Gastroesophageal sphincter (tissue), 3 donors: ENCODE measurements around the gene SNHG17.
A peak's percentile ranks its signal among the peaks of the same experiment; 100 is the strongest.

Source experiments
- CTCF ChIP-seq, 4 experiments: fragments of 200-600 bp in 2 of 4; fragments of 450-650 bp in 2 of 4; sonication (generic) in 1 of 4; IDR thresholded peaks; one replicate each; pipeline ENCODE4 v1.5.1; 2017 to 2019; ENCODE audit warnings: antibody characterized with exemption in 4 of 4, mild to moderate bottlenecking in 2 of 4, moderate library complexity in 2 of 4
- POLR2A ChIP-seq, 2 donors: fragments of 450-650 bp; IDR thresholded peaks; one replicate each; pipeline ENCODE4 v1.6.1; 2017; ENCODE audit warnings: antibody characterized with exemption in 2 of 2, mild to moderate bottlenecking in 2 of 2, moderate library complexity in 1 of 2

DNA sequence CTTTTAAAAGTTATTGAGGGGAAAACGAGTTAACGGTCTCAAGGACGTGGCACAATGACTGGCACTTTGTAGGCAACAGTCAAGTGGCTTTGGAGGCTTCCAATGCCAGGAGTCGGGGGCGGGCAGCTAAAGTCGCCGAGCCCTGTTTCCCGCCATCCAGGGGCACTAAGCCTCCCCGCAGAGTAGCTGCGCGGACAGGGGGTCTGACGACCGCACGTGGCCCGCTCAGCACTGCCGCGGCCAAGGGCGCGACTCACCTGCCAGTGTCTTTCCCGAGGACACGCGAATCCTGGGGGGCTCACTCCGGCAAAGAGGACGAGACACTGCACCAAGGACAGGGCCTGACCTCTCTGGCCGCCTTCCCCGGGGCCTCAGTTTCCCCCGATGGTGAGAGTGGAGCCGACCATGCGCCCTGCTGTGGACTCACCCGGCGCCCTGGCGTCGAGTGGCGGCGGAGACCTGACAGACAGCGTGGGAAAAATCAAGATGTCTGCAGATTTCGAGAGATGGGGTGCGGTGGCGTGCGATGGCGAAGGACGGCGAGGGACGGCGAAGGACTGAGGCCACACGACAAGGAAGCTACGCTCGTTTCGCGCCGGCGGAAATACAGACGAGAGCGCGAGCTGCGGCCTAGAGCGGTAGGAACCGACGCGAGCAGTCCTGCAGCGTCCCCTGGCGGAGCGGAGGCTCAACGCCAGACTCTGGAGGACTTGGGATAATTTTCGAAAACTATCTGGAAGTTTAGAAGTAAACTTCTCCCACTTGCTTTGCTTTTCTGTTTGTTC is at the start of gene SNHG17:
- TF ChIP-seq CTCF (IDR thresholded peaks at IDR 0.05), result peak in 3 of 4 experiments; percentile 98 to 99 (median 99)
- TF ChIP-seq POLR2A (IDR thresholded peaks at IDR 0.05), result peak; percentile 33 to 60
